ENCODE measurements around the gene FXN.
"Not testable (repeated sequence)": the region's sequence is repeated elsewhere in the genome, so short reads cannot be mapped to it uniquely, and the experiment has no call there.

FXN gene
- long read RNA-seq, donor 1, full-length matches to known transcripts, result 13 of 13 reads
- long read RNA-seq, donor 1, partial matches to known transcripts, result 0 of 13 reads
- long read RNA-seq, donor 1, other reads (novel, unspliced or antisense), result 0 of 13 reads
- long read RNA-seq, donor 2, full-length matches to known transcripts, result 8 of 8 reads
- long read RNA-seq, donor 2, partial matches to known transcripts, result 0 of 8 reads
- long read RNA-seq, donor 2, other reads (novel, unspliced or antisense), result 0 of 8 reads
- long read RNA-seq, donor 3, full-length matches to known transcripts, result 10 of 10 reads
- long read RNA-seq, donor 3, partial matches to known transcripts, result 0 of 10 reads
- long read RNA-seq, donor 3, other reads (novel, unspliced or antisense), result 0 of 10 reads
- long read RNA-seq, donor 4, full-length matches to known transcripts, result 14 of 19 reads
- long read RNA-seq, donor 4, partial matches to known transcripts, result 5 of 19 reads
- long read RNA-seq, donor 4, other reads (novel, unspliced or antisense), result 0 of 19 reads
- long read RNA-seq, donor 5, full-length matches to known transcripts, result 15 of 15 reads
- long read RNA-seq, donor 5, partial matches to known transcripts, result 0 of 15 reads
- long read RNA-seq, donor 5, other reads (novel, unspliced or antisense), result 0 of 15 reads
- long read RNA-seq, donor 6, full-length matches to known transcripts, result 5 of 5 reads
- long read RNA-seq, donor 6, partial matches to known transcripts, result 0 of 5 reads
- long read RNA-seq, donor 6, other reads (novel, unspliced or antisense), result 0 of 5 reads
- long read RNA-seq, donor 7, full-length matches to known transcripts, result 16 of 16 reads
- long read RNA-seq, donor 7, partial matches to known transcripts, result 0 of 16 reads
- long read RNA-seq, donor 7, other reads (novel, unspliced or antisense), result 0 of 16 reads
- long read RNA-seq, donor 8, full-length matches to known transcripts, result 6 of 6 reads
- long read RNA-seq, donor 8, partial matches to known transcripts, result 0 of 6 reads
- long read RNA-seq, donor 8, other reads (novel, unspliced or antisense), result 0 of 6 reads

- peak; percentile 99 for DNase-seq
Observed at GRCh38 chr9:69035438-69036308, at the start of gene FXN. TSS of gene FXN (plus strand) at chr9:69035752. CDS start at chr9:69035783, 31 bp downstream.

- not testable (repeated sequence) for DNase-seq
Observed at GRCh38 chr9:68986949-68987348, 48.6 kb upstream of the FXN start.

GRCh38 chr9:68991457-68991856 is 44.1 kb upstream of the FXN start:
- no peak for DNase-seq

GRCh38 chr9:68995776-68996175 is 39.8 kb upstream of the FXN start:
- no peak for DNase-seq

- DNase-seq, result no peak
Observed at GRCh38 chr9:68996462-68996861, 39.1 kb upstream of the FXN start.

- no peak for DNase-seq
Observed at GRCh38 chr9:68997666-68998065, 37.9 kb upstream of the FXN start.

- no peak for DNase-seq
Observed at GRCh38 chr9:68998385-68998784, 37.2 kb upstream of the FXN start.

- DNase-seq, result no peak
Observed at GRCh38 chr9:68998812-68999211, 36.7 kb upstream of the FXN start.

- DNase-seq, result peak; percentile 36
Observed at GRCh38 chr9:68999393-69000105, 36.0 kb upstream of the FXN start.

GRCh38 chr9:69001921-69002320 is 33.6 kb upstream of the FXN start:
- DNase-seq, result no peak

GRCh38 chr9:69003051-69003450 is 32.5 kb upstream of the FXN start:
- no peak for DNase-seq

GRCh38 chr9:69004836-69005235 is 30.7 kb upstream of the FXN start:
- DNase-seq, result no peak

- no peak for DNase-seq
Observed at GRCh38 chr9:69009708-69010107, 25.8 kb upstream of the FXN start.

- DNase-seq, result no peak
Observed at GRCh38 chr9:69012696-69013381, 22.7 kb upstream of the FXN start.

GRCh38 chr9:69013382-69013727 is 22.2 kb upstream of the FXN start:
- no peak for DNase-seq

- DNase-seq, result no peak
Observed at GRCh38 chr9:69014013-69014412, 21.5 kb upstream of the FXN start, which contains the start of gene PRKACG. TSS of gene PRKACG (minus strand) at chr9:69014113. CDS start at chr9:69014092, 21 bp downstream.

GRCh38 chr9:69016191-69017096 is 19.1 kb upstream of the FXN start:
- DNase-seq, result no peak

GRCh38 chr9:69018737-69019136 is 16.8 kb upstream of the FXN start:
- no peak for DNase-seq

- DNase-seq, result no peak
Observed at GRCh38 chr9:69019808-69020207, 15.7 kb upstream of the FXN start.

Data from right kidney (tissue), 9 donors.